Measurements from ENCODE around the gene XPNPEP1.

Gene XPNPEP1

DNA sequence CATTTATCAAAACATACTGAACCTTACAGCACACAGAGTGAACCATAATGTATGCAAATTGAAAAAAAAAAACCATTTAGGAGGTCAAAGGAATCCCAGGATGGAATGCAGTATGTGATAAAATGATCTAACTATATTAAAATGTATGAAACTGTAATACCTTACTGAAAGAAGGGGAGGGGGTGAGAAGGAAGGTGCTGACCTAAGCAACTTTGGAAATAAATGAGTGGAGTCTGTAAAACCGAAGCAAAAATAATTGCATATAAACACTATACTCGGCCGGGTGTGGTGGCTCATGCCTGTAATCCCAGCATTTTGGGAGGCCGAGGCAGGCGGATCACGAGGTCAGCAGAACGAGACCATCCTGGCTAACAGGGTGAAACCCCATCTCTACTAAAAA, 69.4 kb downstream of the XPNPEP1 start:
- TF ChIP-seq, protein P1, sequence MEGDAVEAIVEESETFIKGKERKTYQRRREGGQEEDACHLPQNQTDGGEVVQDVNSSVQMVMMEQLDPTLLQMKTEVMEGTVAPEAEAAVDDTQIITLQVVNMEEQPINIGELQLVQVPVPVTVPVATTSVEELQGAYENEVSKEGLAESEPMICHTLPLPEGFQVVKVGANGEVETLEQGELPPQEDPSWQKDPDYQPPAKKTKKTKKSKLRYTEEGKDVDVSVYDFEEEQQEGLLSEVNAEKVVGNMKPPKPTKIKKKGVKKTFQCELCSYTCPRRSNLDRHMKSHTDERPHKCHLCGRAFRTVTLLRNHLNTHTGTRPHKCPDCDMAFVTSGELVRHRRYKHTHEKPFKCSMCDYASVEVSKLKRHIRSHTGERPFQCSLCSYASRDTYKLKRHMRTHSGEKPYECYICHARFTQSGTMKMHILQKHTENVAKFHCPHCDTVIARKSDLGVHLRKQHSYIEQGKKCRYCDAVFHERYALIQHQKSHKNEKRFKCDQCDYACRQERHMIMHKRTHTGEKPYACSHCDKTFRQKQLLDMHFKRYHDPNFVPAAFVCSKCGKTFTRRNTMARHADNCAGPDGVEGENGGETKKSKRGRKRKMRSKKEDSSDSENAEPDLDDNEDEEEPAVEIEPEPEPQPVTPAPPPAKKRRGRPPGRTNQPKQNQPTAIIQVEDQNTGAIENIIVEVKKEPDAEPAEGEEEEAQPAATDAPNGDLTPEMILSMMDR (IDR thresholded peaks at IDR 0.05; ENCODE audit: insufficient read depth, missing control alignments), result no peak
- no peak for FAIRE-seq

DNA sequence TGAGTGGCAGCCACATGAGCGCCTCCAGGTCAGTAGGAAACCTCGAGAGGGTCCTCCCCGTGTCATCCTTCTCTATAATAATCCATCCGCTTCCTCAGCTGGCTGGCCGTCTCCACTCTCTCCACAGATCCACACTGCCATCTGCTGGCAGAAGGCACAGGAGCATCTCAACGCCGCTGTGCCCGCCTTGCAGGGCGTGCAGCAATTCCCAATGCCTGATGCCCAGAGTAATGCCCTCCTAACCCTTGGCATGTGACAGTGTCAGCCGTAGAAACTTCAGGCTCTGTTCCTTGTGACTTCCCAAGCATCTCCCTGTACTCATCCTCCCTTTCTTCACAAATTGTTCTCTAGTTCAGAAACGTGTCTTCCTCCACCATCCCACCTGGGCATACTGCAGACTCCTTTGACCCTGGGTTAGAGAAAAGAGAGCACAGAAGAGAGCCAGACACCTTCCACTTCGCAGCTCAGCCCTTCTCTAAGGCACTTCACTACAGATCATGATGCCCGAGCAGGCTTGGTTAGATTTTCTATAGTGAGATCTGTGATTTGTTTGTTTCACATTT, 70.8 kb downstream of the XPNPEP1 start:
- DNase-seq (ENCODE audit: insufficient read length, low spot score) (peak; percentile 27), FAIRE-seq (no peak)
- TF ChIP-seq, protein P1 (IDR thresholded peaks at IDR 0.05; ENCODE audit: insufficient read depth, missing control alignments), result peak; percentile 97

More for the DNA sequence above, 69.4 kb downstream of the XPNPEP1 start:
- DNase-seq (ENCODE audit: insufficient read length, low spot score), result no peak

DNA sequence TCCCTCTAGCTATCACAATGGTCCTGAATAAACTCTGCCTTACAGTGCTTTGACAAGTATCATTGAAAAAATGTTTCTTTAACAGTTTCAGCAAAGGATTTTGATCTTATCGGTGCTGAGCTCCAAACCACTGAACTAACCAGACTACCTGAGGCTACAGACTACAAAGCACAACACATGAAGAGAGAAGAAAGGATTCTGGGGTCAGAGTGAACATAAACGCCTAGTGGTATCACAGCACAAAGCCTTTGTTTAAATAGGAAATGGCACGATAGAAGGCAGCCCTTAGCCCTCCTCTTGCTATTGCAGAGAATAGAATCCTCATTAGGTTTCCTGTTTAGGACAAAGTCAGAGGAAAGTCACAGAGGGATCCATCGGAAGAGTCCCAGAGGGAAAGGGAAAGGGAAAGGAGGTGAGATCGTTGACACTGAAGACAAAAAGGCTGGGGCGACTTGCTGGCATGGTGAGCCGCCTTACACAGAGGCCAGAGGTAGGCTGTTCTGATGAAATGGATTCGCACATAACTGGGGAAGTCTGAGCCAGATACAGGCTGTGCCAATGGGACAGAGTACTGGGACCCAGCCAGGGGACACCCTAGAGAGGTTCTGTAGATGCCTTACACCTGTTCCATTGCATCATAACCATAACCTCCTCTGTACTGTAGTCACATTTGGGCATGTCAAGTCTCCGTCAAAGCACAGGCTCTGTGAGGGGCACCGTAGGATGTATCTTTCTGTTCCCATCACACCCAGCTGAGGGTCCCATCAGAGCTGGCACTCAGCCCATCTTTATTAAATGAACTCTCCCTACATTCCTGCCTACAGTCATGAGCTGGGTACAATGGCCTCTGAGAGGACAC, 71.5 kb downstream of the XPNPEP1 start:
- TF ChIP-seq, protein P1 (IDR thresholded peaks at IDR 0.05; ENCODE audit: insufficient read depth, missing control alignments), result no peak
- FAIRE-seq (no peak), DNase-seq (ENCODE audit: insufficient read length, low spot score) (no peak)

DNA sequence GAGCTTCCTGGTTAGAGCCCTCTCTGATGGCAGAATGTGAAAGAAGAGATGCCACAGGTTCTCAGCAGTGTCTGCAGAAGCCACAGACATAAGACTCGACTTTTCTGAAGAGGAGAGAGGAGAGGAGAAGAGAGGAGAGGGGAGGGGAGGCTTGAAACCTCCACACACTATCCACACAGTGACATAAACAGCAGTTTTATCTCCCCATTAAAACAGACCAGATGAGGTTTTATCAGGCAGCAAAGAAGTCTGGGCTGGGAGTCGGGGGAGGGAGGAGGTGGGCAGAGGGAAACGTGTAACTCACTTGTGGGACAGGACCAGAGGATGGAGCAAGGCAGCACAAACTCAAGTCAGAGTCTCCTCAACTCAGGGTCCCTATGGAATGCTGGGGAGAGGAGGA, 76.5 kb downstream of the XPNPEP1 start:
- FAIRE-seq, result no peak
- TF ChIP-seq, protein P1 (IDR thresholded peaks at IDR 0.05; ENCODE audit: insufficient read depth, missing control alignments), result no peak
- DNase-seq (ENCODE audit: insufficient read length, low spot score), result no peak

DNA sequence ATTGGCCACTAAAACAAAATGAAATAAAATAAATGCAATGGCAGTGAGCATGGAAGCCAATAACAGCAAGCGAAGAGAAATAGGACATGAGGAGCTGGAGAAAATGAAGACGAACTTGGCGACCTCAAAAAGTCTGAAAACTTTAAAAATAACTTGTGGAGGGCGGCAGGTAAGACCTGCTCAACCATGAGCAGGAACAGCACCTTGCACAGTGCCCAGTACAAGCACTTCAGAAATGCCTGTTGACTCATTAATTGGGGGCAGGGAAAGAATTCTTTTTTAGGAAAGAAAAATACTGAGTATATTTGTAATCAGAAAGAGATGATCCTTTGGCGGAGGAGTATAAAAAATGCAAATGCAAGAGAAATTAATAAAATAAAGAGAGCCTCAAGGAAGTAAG, 78.0 kb downstream of the XPNPEP1 start:
- FAIRE-seq (no peak), DNase-seq (ENCODE audit: insufficient read length, low spot score) (no peak)
- TF ChIP-seq, protein P1 (IDR thresholded peaks at IDR 0.05; ENCODE audit: insufficient read depth, missing control alignments), result no peak

DNA sequence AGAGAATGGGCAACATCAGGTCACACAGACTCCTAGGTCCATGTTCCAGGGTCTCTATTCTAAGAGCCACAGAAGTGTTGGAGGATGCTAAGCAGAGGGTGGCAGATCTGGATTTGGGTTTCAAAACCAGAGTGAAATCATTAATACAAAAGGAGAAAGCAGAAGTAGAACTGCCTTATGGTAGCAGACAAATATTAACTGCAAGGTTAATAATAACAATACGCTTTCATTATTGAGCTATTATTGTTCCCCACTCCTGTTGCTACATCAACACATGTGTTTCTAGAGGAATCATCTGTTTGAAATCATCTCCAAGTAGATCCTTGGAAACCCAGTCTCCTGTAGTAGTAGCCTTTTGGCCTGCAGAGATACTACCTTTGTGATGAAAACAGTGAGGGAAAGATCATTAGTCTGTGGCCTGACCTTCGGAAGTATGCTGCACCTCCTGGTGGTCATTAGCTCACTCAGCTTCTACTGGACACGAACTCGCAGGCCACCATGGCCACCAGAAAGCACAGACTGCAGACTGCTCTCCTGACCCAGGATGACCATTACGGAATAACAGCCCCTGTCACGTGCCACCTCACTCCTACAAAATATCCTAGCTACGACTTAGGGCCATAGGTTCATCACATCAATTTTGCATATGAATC, 84.6 kb downstream of the XPNPEP1 start:
- FAIRE-seq (no peak), DNase-seq (ENCODE audit: insufficient read length, low spot score) (no peak)
- TF ChIP-seq, protein P1 (IDR thresholded peaks at IDR 0.05; ENCODE audit: insufficient read depth, missing control alignments), result no peak
